Measurements from ENCODE around the gene SEC61B. TPM values are rescaled to one million over a fixed set of nuclear protein-coding genes. Genes with fewer than 3 reads are reported as not detected.

Gene SEC61B
- total RNA-seq, 1 experiment from 2014 or later, result 101 TPM

GRCh38 chr9:99251157-99251556, 29.1 kb downstream of the SEC61B start:
- Mint-ChIP-seq H3K4me1 (ENCODE audit: low read depth, unreplicated experiment) (no peaks in the 10 kb centered on the region), H3K9me3 (ENCODE audit: low read depth, unreplicated experiment) (no peaks in the 10 kb centered on the region), H3K36me3 (ENCODE audit: insufficient read depth, unreplicated experiment) (no peaks in the 10 kb centered on the region), H3K27me3 (ENCODE audit: unreplicated experiment) (peaks cover 8% of the 10 kb centered on the region), H3K4me3 (ENCODE audit: low read depth, unreplicated experiment) (no peak overlapping the region), H3K27ac (ENCODE audit: unreplicated experiment) (no peak overlapping the region)
- no peak for TF ChIP-seq CTCF (IDR thresholded peaks at IDR 0.05; ENCODE audit: unreplicated experiment)
- no TSS peak for BruUV-seq (replicated peaks)
- CTCF ChIA-PET, result no interaction called here
- no peak for DNase-seq
- intact Hi-C loops (cut with micrococcal nuclease; ENCODE audit: unreplicated experiment), result no loop called here

- H3K27ac Mint-ChIP-seq (ENCODE audit: unreplicated experiment), result no peak overlapping the region
- no peak overlapping the region for H3K4me3 Mint-ChIP-seq (ENCODE audit: low read depth, unreplicated experiment)
- no peaks in the 10 kb centered on the region for H3K4me1 Mint-ChIP-seq (ENCODE audit: low read depth, unreplicated experiment)
- no peak for TF ChIP-seq CTCF (IDR thresholded peaks at IDR 0.05; ENCODE audit: unreplicated experiment)
- CTCF ChIA-PET, result no interaction called here
- BruUV-seq (replicated peaks), result no TSS peak
- H3K36me3 Mint-ChIP-seq (ENCODE audit: insufficient read depth, unreplicated experiment), result no peaks in the 10 kb centered on the region
- H3K27me3 Mint-ChIP-seq (ENCODE audit: unreplicated experiment), result peaks cover 14% of the 10 kb centered on the region
- DNase-seq, result no peak
- H3K9me3 Mint-ChIP-seq (ENCODE audit: low read depth, unreplicated experiment), result no peaks in the 10 kb centered on the region
- intact Hi-C loops (cut with micrococcal nuclease; ENCODE audit: unreplicated experiment), result no loop called here
Observed at GRCh38 chr9:99253134-99253533, 31.1 kb downstream of the SEC61B start.

GRCh38 chr9:99253772-99254431, 31.8 kb downstream of the SEC61B start:
- Mint-ChIP-seq H3K27me3 (ENCODE audit: unreplicated experiment) (peaks cover 14% of the 10 kb centered on the region), H3K4me1 (ENCODE audit: low read depth, unreplicated experiment) (no peaks in the 10 kb centered on the region), H3K36me3 (ENCODE audit: insufficient read depth, unreplicated experiment) (no peaks in the 10 kb centered on the region), H3K4me3 (ENCODE audit: low read depth, unreplicated experiment) (no peak overlapping the region), H3K9me3 (ENCODE audit: low read depth, unreplicated experiment) (no peaks in the 10 kb centered on the region), H3K27ac (ENCODE audit: unreplicated experiment) (no peak overlapping the region)
- no peak for DNase-seq
- intact Hi-C loops (cut with micrococcal nuclease; ENCODE audit: unreplicated experiment), result no loop called here
- TF ChIP-seq CTCF (IDR thresholded peaks at IDR 0.05; ENCODE audit: unreplicated experiment), result no peak
- no TSS peak for BruUV-seq (replicated peaks)
- CTCF ChIA-PET, result no interaction called here

- Mint-ChIP-seq H3K9me3 (ENCODE audit: low read depth, unreplicated experiment) (no peaks in the 10 kb centered on the region), H3K4me1 (ENCODE audit: low read depth, unreplicated experiment) (no peaks in the 10 kb centered on the region), H3K27me3 (ENCODE audit: unreplicated experiment) (peaks cover 14% of the 10 kb centered on the region), H3K27ac (ENCODE audit: unreplicated experiment) (no peak overlapping the region), H3K4me3 (ENCODE audit: low read depth, unreplicated experiment) (no peak overlapping the region), H3K36me3 (ENCODE audit: insufficient read depth, unreplicated experiment) (no peaks in the 10 kb centered on the region)
- intact Hi-C loops (cut with micrococcal nuclease; ENCODE audit: unreplicated experiment), result no loop called here
- CTCF ChIA-PET, result no interaction called here
- DNase-seq, result no peak
- TF ChIP-seq CTCF (IDR thresholded peaks at IDR 0.05; ENCODE audit: unreplicated experiment), result no peak
- BruUV-seq (replicated peaks), result no TSS peak
Observed at GRCh38 chr9:99255651-99256050, 33.6 kb downstream of the SEC61B start.

All from Calu3 (cell line).